HG03045 (cell line): ENCODE data around the gene UFSP1.
"Not testable (repeated sequence)": the region's sequence is repeated elsewhere in the genome, so short reads cannot be mapped to it uniquely, and the experiment has no call there.

ENCODE experiments used
- ATAC-seq: cut with Tn5 transposase; IDR thresholded peaks from one replicate; pipeline ENCODE4 v1.9.1; 2021; ENCODE audit warnings: mild to moderate bottlenecking, moderate library complexity; ENCODE audit not compliant: unreplicated experiment

Gene UFSP1

DNA sequence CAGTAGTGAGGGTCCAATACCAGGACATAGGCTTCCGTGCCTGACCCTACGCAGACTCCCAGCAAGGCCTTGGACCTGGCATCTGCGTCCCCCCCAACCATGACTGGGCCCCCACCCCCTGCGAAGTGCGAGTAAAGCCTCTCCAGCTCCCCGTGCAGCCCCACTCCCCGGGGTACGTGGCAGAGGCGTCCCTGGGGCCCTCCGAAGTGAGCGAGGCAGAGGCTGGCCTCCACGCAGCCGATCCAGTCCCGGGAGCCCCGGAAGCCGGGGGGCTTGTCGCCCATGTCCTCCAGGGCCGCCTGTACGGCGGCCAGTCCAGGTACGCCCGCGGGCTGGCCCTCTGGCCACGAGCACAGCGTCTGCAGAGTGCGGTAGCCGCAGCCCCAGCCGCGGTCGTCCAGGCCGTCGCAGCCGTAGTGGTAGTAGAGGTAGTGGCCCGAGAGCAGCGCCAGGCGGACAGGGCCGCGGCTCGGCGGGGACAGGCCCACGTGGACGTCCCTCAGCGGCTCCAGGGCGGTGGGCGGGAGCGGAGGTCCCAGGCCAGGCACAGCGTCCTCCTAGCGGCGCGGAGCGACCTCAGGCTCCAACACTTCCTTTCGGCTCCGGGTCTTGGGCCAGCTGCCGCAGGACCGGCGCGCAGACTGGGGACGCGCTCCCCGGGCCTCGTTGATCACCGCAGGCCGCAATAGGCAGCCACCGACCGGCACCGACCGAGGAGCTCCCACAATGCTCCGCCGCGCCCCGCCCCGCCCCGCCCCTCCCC lies at the start of gene UFSP1:
Gene UFSP1 (minus strand): TSS at position 728 of the 763 bp plus-strand sequence. CDS start 444 bp downstream, at position 284.
- peak; percentile 29 for ATAC-seq

DNA sequence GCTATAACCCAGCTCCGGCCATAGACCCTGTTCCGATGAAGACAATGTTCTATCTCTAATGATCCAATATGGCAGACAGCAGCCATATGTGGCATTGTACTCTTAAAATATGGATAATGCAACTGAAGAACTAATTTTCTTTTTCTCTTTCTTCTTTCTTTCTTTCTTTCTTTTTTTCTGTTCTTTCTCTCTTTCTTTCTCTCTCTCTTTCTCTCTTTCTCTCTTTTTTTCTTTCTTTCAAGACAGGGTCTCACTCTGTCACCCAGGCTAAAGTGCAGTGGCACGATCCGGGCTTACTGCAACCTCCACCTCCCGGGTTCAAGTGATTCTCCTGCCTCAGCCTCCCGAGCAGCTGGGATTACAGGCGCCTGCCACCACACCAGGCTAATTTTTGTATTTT lies 46.7 kb upstream of the UFSP1 start:
- not testable (repeated sequence) for ATAC-seq

DNA sequence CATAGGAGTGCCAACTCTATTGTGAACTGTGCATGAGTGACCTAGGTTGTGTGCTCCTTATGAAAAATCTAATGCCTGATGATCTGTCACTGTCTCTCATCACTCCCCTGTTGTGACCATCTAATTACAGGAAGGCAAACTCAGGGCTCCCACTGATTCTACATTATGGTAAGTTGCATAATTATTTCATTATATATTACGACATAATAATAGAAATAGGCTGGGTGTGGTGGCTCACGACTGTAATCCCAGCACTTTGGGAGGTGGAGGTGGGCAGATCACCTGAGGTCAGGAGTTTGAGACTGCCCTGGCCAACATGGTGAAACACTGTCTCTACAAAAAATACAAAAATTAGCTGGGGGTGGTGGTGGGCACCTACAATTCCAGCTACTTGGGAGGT lies 45.9 kb upstream of the UFSP1 start:
- not testable (repeated sequence) for ATAC-seq

DNA sequence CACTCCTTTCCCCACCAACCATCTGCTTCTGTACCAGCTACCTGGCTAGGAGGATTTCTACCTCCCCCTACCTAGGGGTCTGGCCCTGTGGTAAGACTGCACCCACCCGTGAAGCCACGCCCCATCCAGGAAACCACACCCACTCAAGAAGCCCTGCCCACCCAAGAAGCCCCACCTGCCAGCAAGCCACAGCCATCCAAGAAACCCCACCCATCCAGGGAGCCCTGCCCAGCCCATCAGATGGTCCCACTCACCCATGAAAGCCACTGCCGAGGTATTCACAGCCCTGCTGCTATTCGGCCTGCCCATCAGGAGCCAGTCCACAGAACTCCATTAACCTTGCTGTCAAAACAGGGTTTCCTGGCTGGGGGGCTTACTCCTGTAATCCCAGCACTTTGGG lies 44.2 kb upstream of the UFSP1 start:
- no peak for ATAC-seq

DNA sequence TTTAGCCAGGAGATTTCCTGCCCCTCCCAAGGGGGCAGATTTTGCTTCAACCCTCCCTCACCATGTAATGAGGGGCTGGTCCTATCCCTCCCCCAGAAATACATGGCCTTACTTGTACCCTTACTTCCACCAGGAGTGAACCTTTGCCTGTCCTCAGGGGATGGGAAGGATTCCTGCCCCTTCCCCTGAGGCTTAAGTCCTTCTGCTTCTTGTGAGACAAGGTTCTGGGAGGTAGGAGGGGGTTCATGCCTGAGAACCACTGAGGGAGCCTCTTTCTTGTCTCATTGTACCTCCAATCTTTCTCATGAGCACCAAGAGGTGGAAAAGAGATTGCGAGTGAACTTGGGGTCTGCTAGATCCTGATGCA lies 40.3 kb upstream of the UFSP1 start:
- ATAC-seq = no peak

DNA sequence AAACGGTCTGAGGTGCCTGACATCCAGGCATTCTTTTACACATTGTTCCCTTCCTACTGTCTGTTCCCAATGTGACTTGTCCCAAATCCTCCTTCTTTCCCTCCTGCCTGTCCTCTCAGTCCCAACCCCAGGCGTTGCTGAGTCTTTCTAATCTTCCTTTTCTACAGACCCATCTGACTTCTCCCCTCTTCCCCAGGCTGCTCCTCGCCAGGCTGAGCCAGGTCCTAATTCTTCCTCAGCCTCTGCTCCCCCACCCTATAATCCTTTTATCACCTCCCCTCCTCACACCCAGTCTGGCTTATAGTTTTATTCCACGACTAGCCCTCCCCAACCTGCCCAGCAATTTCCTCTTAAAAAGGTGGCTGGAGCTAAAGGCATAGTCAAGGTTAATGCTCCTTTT lies 34.1 kb upstream of the UFSP1 start:
- ATAC-seq = not testable (repeated sequence)

DNA sequence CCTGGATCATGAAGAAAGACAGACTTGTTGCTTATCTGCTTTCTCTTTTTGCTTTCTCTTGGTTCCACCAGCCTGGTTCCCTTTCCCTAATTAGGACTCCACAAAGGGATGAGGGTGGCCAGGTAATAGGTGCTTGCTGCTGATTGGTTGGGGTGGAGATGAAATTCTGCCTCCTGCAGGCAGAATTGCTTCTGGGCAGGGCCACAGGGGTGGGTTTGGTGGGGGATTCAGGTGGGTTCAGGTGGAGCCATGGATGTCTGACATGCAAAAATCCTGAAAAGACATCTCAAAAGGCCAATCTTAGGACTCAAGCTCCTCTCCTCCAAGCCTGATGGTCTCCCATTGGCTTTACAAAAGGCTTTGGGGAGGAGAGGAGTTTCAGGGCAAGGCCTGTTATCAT lies 31.5 kb upstream of the UFSP1 start:
- no peak for ATAC-seq

DNA sequence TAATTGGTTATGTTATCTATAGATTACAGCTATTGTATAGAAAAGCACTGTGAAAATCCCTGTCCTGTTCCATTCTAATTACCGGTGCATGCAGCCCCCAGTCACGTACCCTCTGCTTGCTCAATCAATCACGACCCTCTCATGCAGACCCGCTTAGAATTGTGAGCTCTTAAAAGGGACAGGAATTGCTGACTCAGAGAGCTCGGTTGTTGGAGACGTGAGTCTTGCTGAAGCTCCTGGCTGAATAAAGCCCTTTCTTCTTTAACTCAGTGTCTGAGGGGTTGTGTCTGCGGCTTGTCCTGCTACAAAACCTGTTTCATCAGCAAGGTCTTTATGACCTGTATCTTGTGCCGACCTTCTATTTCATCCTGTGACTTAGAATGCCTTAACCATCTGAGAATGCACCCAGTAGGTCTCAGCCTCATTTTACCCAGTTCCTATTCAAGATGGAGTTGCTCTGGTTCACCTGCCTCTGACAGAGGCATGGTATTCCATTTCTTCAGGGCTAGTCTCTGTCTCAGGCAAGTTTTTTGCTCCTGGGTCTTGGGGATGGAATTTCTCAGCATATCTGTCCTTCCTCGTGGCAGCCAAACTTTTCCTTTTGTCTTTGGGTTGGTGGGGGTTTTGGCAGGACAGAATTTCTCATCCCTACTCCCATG lies 30.4 kb upstream of the UFSP1 start:
- ATAC-seq = not testable (repeated sequence)

DNA sequence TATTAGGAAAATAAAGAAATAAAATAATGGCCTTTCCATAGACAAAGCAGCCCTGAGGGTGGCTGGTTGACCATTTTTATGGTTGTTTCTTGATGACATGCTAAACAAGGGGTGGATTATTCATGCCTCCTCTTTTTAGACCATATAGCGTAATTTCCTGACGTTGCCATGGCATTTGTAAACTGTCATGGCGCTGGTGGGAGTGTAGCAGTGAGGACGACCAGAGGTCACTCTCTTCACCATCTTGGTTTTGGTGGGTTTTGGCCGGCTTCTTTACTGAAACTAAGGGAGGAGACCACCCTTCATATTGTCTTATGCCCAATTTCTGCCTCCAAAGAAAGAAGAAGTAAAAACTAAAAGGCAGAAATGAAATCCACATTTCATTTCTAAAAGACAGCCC lies 29.8 kb upstream of the UFSP1 start:
- ATAC-seq = not testable (repeated sequence)

DNA sequence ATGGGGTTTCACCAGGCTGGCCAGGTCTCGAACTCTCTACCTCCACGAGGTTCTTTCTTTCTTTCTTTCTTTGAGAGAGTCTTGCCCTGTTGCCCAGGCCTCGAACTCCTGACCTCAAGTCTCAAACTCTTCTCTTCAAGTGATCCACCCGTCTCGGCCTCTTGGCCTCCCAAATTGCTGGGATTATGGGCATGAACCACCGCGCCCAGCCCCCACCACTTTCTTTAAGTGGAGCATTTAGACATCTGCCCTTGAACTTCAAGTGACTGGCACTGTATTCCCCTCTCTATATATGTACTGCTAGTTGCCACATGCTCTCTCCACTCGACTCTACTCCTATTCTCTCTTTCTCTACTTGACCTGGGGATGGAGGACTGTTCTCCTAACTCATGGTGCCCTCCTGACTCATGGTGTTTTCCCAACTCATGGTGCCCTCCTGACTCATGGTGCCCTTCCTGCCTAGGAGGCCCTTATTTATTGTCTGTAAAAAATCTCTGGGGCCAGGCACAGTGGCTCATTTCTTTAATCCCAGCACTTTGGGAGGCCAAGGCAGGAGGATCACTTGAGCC lies 25.4 kb upstream of the UFSP1 start:
- no peak for ATAC-seq

DNA sequence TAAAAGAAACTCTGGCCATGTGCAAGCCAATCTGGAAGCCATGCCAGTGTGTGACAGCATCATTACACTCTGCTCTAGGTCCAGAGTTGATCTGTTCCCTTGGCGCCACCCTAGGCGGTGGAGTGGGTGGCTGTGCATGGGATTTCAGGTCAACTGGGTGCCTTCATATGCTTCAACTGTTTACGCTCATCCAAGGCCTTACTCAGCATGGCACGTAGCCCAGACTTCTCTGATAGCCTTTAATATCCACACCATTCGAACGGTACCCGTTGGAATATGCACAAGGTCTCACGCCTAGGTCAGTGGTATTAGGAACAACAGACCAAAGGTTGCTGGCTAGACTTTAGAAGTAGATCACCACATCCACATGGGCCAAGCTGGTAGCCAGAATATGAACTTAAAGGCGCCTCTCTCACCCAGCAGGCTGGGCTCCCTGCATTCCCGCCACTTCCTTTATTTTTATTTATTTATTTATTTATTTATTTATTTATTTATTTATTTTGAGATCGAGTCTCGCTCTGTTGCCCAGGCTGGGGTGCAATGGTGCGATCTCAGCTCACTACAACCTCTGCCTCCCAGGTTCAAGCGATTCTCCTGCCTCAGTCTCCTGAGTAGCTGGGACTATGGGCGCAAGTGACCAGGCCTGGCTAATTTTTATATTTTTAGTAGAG lies 24.8 kb upstream of the UFSP1 start:
- ATAC-seq = no peak

DNA sequence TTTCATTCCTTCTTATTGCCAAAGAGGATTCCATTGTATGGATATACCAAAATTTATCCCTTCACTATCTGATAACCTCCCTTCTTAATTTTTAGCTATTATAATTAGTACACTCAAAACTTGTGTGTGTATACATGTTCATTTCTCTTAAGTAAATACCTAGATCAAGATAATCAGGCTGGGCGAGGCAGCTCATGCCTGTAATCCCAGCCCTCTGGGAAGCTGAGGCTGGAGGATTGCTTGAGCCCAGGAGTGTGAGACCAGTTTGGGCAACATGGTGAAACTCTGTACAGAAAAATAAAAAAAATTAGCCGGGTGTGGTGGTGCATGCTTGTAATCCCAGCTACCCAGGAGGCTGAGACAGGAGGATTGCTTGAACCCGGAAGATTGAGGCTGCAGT lies 22.0 kb upstream of the UFSP1 start:
- ATAC-seq = no peak

DNA sequence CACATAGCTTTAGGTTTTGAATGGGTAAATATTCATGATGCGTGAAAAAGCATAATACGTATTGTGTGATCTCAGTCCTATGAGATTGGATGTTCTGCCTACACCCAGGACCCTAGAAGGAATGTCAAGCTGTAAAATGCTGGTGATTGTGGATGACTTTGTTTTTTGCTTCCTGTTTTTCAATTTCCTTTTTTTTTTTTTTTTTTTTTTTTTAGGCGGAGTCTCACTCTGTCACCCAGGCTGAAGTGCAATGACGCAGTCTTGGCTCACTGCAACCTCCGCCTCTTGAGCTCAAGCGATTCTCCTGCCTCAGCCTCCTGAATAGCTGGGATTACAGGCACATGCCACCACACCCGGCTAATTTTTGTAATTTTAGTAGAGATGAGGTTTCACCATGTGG lies 20.9 kb upstream of the UFSP1 start:
- ATAC-seq = not testable (repeated sequence)

DNA sequence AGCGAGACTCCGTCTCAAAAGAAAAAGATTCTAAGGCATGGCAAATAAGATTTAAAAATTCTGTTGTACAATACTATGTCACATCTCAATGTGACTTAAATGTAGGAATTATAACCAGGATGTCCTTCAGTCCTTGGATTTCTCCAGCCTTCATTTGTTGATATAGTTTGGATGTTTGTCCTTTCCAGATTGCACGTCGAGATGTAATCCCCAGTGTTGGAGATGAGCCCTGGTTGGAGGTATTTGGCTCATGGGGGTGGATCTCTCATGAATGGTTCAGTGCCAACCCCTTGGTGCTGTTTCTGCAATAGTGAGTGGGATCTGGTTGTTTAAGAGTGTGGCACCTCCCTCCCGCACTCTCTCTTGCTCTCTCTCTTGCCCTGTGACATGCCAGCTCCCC lies 19.0 kb upstream of the UFSP1 start:
- ATAC-seq = no peak

DNA sequence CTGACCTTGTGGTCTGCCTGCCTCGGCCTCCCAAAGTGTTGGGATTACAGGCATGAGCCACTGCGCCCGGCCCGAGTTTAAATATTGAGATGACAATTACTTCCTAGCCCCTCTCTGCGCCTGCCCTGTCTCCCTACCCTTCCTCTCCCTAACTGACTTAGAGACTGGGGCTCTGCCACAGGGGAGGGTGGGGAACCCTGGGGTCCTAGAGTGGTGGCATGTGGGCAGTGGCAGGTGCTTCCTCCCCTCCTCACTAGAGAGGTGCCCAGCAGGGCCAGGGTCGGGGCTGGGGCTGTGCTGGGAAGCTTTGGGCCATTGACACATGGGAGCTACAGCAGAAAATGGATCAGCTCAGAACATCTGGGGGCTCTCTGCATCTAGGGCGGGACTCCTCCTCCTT lies 13.1 kb upstream of the UFSP1 start:
- no peak for ATAC-seq

DNA sequence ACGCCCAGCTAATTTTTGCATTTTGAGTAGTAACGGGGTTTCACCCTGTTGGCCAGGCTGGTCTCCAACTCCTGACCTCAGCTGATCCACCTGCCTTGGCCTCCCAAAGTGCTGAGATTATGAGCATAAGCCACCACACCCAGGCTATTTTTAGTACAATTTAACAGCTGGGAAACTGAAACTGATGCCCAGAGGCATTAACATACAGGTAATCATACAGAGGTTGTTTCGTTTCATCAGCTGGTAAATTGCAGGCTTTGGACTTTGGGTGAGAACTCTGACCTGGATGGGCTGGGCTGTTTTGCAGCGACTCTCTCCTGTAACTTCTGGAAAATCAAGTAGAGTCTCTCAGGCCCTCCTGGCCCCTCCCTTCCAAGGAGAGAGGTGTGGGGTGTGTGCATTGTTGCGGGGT lies 12.4 kb upstream of the UFSP1 start:
- ATAC-seq = no peak

DNA sequence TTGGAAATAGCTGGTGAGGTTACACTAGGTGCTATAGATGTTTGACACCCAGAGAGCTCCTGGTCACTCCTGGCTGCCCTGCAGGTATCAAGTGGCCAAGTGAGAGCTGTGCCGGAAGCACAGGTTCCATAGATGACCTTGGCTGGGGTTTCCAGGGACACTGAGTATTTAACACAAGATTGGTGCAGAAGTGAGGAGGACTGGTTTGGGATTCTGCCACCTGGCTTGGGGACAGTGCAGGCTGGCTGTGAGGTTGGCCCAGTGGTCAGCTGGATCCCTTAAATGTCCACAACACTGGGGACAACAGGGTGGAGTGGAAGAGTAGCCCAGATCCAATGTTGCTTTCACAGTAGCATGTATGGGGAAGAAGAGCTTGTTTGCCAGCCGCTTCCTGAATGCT lies 11.5 kb upstream of the UFSP1 start:
- no peak for ATAC-seq

DNA sequence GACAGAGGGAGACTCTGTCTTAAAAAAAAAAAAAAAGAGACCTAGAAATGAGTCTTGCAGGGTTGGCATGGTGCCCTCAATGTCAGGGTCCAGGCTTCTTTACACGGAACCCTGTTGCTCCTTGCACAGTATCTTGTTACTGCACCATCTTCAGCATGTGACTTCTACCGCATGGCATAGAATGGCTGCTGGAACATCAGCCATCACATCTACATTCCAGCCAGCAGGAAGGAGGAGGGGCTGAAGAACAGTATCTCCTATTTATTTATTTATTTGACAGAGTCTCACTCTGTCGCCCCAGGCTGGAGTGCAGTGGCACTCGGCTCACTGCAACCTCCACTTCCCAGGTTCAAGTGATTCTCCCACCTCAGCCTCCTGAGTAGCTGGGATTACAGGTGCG lies 9.9 kb upstream of the UFSP1 start:
- no peak for ATAC-seq

DNA sequence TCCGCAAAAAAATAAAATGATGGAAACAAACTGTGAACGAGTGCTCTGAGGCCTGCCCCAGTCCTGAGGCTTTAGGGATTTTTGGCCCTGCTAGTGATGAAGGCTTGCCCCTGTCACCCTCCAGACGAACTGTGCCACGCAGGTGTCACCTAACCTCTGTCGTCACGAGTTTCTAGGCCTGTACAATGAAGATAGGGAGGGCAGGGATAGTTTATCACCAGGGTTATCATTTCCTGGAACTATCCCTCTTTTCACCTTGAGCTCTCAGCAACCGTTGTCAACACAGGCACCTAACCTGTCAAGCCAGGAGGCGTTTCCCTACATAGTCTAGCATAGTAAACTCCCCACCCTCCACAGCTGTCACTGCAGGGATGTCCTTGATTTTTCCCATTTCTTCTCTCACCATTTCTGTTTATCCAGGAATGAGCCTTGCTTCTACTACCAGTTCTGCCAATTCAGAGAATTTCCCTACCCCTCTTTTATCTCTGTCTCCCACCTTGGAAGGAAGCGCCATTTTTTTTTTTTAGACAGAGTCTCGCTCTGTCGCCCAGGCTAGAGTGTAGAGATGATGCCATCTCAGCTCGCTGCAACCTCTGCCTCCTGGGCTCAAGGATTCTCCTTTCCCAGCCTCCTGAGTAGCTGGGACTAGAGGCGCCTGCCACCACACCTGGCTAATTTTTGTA lies 8.4 kb upstream of the UFSP1 start:
- ATAC-seq = no peak

DNA sequence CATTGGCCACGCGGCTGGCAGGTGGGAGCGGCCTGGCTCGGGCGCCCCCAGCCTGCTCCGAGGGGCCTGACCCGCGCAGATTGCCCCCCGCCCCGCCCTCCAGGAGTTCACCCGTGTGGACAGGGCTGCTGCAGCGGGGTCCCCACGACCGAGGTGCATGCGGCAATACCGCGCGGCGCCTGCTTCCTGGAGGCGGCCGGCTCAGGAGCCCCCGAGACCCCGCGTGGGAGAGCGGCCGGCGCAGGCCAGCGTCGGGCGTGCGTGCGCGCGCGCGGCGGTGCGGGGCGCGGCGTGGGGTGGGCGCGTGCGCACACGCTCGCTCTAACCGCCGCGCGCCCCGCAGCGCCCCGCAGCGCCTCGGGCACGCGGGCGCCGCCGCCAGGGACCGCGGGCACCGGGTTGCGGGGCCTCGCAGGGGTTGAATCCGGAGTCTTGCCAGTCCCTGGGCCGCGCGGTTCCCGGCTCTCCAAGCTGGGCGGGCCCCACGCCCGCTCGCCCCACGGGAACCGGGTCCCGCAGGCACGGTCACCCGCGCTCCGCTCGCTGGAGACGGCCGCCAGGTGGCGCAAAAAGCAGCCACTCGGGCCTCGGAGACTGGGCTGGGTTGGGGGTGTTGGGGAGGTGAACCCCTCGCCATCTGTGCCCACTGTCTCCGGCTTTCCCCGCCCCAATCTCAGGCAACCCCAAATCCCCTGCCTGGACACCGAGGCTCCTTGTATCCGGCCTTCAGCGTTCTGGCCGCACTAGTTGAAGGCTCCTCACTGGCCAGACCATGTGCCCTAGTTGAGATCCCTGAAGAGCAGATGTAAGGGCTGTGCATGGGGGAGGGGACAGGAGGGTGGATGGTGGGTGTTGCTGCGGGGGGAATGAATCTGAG lies 7.5 kb upstream of the UFSP1 start:
- no peak for ATAC-seq
